ENCODE data around the gene OR7G3. TPM values are rescaled to one million over a fixed set of nuclear protein-coding genes. Genes with fewer than 3 reads are reported as not detected.

The OR7G3 gene
- total RNA-seq, 1 experiment from 2014 or later = not detected

DNA sequence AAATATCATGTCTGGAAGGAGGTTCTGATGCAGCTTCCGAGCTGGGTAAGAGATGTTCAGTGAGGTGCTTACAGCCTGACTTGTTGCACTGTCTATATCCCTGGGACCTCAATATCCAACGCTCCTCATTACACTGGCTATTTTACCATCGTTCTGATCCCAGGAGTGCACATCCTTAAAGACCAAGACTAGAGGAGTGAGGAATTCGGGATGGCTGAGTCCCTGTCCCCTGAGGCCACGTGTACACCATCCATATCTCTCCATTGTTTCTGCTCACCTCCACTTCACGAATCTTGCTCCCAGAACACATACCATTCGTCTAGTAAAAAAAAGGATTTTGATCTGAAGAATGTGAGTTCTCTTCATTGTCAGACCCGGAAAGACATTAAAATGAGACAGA is 19.4 kb downstream of the OR7G3 start, which contains the start of gene OR7G2:
Gene OR7G2 (minus strand): TSS at position 101 of the 400 bp plus-strand sequence. CDS start 4,232 bp downstream, outside the sequence.
- no peak for DNase-seq (ENCODE audit: low spot score)

DNA sequence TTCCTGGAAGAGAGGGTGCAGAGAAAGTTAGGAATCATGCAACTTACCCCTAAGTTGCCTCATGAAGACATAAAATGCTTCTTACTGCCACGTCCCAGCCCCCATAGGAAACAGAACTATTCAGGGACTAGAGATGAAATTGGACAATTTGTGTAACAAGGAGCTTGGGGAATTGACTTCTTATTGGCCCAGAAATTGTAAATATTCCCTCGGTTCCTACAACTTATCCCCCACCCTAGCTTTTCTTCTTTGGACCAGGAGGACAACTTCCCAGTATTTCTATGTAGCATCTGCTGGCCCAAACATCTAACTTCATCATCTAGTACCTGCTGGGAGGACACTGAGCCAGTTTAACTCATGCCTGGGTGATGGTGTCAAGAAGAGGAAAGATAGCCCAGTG is 40.0 kb downstream of the OR7G3 start, which contains the start of gene OR1M1:
Gene OR1M1 (plus strand): TSS at position 301 of the 400 bp plus-strand sequence. CDS start 6,184 bp downstream, outside the sequence.
- DNase-seq (ENCODE audit: low spot score) = no peak

GRCh38 chr19:9078651-9079050 is 48.1 kb downstream of the OR7G3 start:
- no peak for DNase-seq (ENCODE audit: low spot score)

DNA sequence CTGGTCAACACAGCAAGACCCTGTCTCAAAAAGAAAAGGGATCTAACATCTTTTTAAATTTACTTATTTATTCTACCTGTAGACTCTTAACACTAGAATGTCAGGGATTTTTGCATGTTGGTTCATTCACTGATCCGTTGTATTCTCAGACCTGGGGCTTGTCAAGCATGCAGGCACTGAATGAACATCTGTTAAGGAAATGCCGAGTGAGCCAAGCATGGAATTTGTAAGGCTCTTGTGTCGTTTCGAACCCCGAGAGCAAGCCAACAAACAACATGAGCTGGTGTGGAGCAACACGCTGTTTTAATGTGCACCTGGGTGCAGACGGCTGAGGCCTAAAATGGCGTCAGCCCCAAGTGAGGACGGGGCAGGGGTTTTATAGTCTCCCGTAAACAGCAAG is 49.8 kb downstream of the OR7G3 start:
- DNase-seq (ENCODE audit: low spot score) = no peak

Other genes with a start within 250 kb of the OR7G3 start
- gene MUC16, start 116.5 kb downstream of the OR7G3 start, total RNA-seq (2014; rRNA removed; shearing (Covaris generic)) = not detected in 2 replicates
- gene OR1M1, start 39.9 kb downstream of the OR7G3 start, total RNA-seq (2014; rRNA removed; shearing (Covaris generic)) = not detected in 2 replicates
- not detected in 2 replicates for gene OR7G2, start 19.5 kb downstream of the OR7G3 start, total RNA-seq (2014; rRNA removed; shearing (Covaris generic))
- gene OR7G1, start 11.2 kb downstream of the OR7G3 start, total RNA-seq (2014; rRNA removed; shearing (Covaris generic)) = not detected in 2 replicates
- gene ZNF317, start 13.4 kb upstream of the OR7G3 start, total RNA-seq (2014; rRNA removed; shearing (Covaris generic)) = 14.1 and 24.3 TPM in 2 replicates
- gene OR7D2, start 52.0 kb upstream of the OR7G3 start, total RNA-seq (2014; rRNA removed; shearing (Covaris generic)) = not detected in 2 replicates
- gene OR7D4, start 92.6 kb upstream of the OR7G3 start, total RNA-seq (2014; rRNA removed; shearing (Covaris generic)) = not detected in 2 replicates
- gene OR7E24, start 124.0 kb upstream of the OR7G3 start, total RNA-seq (2014; rRNA removed; shearing (Covaris generic)) = not detected in 2 replicates
- 8.9 and 21.8 TPM in 2 replicates for gene ZNF699, start 182.9 kb upstream of the OR7G3 start, total RNA-seq (2014; rRNA removed; shearing (Covaris generic))
- gene ZNF559, start 197.2 kb upstream of the OR7G3 start, total RNA-seq (2014; rRNA removed; shearing (Covaris generic)) = 6.8 and 15.9 TPM in 2 replicates
- gene ZNF177, start 236.1 kb upstream of the OR7G3 start, total RNA-seq (2014; rRNA removed; shearing (Covaris generic)) = 1.0 and 4.4 TPM in 2 replicates

Data from H4 (cell line).